HEK293T (cell line): ENCODE data around the gene PRKCA.

Experiments
- CTCF ChIA-PET: fragments of 350-600 bp; formaldehyde crosslinking; extraction: SDS; loops from one replicate; lab custom pipeline; 2021; ENCODE audit warnings: antibody characterized with exemption, inconsistent platforms; lab: Yijun Ruan, JAX
- POLR2A ChIA-PET: fragments of 350-600 bp; formaldehyde crosslinking; extraction: SDS; loops from one replicate; lab custom pipeline; 2020; ENCODE audit warnings: antibody characterized with exemption, inconsistent platforms; lab: Yijun Ruan, JAX
- DNase-seq: peaks from one replicate; pipeline ENCODE4 v3.0.0; 2012; ENCODE audit warnings: mixed read lengths; ENCODE audit errors: extremely low spot score
- ARNT ChIP-seq: fragments of 450-650 bp; IDR thresholded peaks from 2 replicates; pipeline ENCODE4 v1.6.1; 2017; ENCODE audit warnings: mild to moderate bottlenecking
- BHLHE40 ChIP-seq: fragments of 450-650 bp; IDR thresholded peaks from 2 replicates; pipeline ENCODE4 v1.6.1; 2016; ENCODE audit warnings: mild to moderate bottlenecking, moderate library complexity, borderline replicate concordance
- CTBP1 ChIP-seq: fragments of 450-650 bp; IDR thresholded peaks from 2 replicates; pipeline ENCODE4 v1.6.1; 2016; ENCODE audit warnings: borderline replicate concordance
- ELF4 ChIP-seq: fragments of 450-650 bp; IDR thresholded peaks from 2 replicates; pipeline ENCODE4 v1.6.1; 2017; ENCODE audit warnings: antibody characterized with exemption
- FOXA1 ChIP-seq: fragments of 450-650 bp; IDR thresholded peaks from 2 replicates; pipeline ENCODE4 v1.6.1; 2016; ENCODE audit warnings: mild to moderate bottlenecking
- FOXK2 ChIP-seq: fragments of 450-650 bp; IDR thresholded peaks from 2 replicates; pipeline ENCODE4 v1.6.1; 2016; ENCODE audit warnings: mild to moderate bottlenecking
- FOXM1 ChIP-seq: fragments of 450-650 bp; IDR thresholded peaks from 2 replicates; pipeline ENCODE4 v1.6.1; 2017; ENCODE audit warnings: mild to moderate bottlenecking, borderline replicate concordance
- HDGF ChIP-seq: fragments of 450-650 bp; IDR thresholded peaks from 2 replicates; pipeline ENCODE4 v1.6.1; 2017; ENCODE audit warnings: antibody characterized with exemption, borderline replicate concordance
- L3MBTL2 ChIP-seq: fragments of 450-650 bp; conservative IDR thresholded peaks from 2 replicates; pipeline ENCODE4 v1.6.1; 2016; ENCODE audit warnings: mild to moderate bottlenecking
- LEF1 ChIP-seq: fragments of 450-650 bp; IDR thresholded peaks from 2 replicates; pipeline ENCODE4 v1.6.1; 2017; ENCODE audit warnings: mild to moderate bottlenecking, borderline replicate concordance
- NFRKB ChIP-seq: fragments of 450-650 bp; IDR thresholded peaks from 2 replicates; pipeline ENCODE4 v1.6.1; 2016; ENCODE audit warnings: mild to moderate bottlenecking, moderate library complexity
- SP1 ChIP-seq: fragments of 450-650 bp; IDR thresholded peaks from 2 replicates; pipeline ENCODE4 v1.6.1; 2017
- SUZ12 ChIP-seq: fragments of 450-650 bp; IDR thresholded peaks from 2 replicates; pipeline ENCODE4 v1.6.1; 2016; ENCODE audit warnings: mild to moderate bottlenecking
- TARDBP ChIP-seq: fragments of 450-650 bp; IDR thresholded peaks from 2 replicates; pipeline ENCODE4 v1.6.1; 2016
- ZNF384 ChIP-seq: fragments of 450-650 bp; IDR thresholded peaks from 2 replicates; pipeline ENCODE4 v1.6.1; 2016
- TF ChIP-seq, protein P1 (sequence below): fragments of 450-650 bp; IDR thresholded peaks from 2 replicates; pipeline ENCODE4 v1.6.1; 2016

The PRKCA gene

GRCh38 chr17:66843627-66844026 lies 541.2 kb downstream of the PRKCA start:
- ChIA-PET CTCF (no interaction called here), POLR2A (no interaction called here)
- DNase-seq = no peak
- no peak for TF ChIP-seq CTBP1
- TF ChIP-seq L3MBTL2 = no peak
- no peak for TF ChIP-seq FOXA1
- TF ChIP-seq TARDBP = no peak
- TF ChIP-seq FOXK2 = no peak
- no peak for TF ChIP-seq ARNT
- TF ChIP-seq HDGF = no peak
- no peak for TF ChIP-seq ELF4
- no peak for TF ChIP-seq LEF1
- no peak for TF ChIP-seq SP1
- TF ChIP-seq SUZ12 = no peak

GRCh38 chr17:66847704-66848103 lies 545.3 kb downstream of the PRKCA start:
- POLR2A ChIA-PET = no interaction called here
- CTCF ChIA-PET = no interaction called here
- no peak for DNase-seq
- TF ChIP-seq TARDBP = no peak
- TF ChIP-seq, protein P1, sequence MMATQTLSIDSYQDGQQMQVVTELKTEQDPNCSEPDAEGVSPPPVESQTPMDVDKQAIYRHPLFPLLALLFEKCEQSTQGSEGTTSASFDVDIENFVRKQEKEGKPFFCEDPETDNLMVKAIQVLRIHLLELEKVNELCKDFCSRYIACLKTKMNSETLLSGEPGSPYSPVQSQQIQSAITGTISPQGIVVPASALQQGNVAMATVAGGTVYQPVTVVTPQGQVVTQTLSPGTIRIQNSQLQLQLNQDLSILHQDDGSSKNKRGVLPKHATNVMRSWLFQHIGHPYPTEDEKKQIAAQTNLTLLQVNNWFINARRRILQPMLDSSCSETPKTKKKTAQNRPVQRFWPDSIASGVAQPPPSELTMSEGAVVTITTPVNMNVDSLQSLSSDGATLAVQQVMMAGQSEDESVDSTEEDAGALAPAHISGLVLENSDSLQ = no peak
- no peak for TF ChIP-seq LEF1
- no peak for TF ChIP-seq SP1
- no peak for TF ChIP-seq L3MBTL2
- no peak for TF ChIP-seq NFRKB
- no peak for TF ChIP-seq ARNT
- no peak for TF ChIP-seq CTBP1
- TF ChIP-seq ZNF384 = no peak

DNA sequence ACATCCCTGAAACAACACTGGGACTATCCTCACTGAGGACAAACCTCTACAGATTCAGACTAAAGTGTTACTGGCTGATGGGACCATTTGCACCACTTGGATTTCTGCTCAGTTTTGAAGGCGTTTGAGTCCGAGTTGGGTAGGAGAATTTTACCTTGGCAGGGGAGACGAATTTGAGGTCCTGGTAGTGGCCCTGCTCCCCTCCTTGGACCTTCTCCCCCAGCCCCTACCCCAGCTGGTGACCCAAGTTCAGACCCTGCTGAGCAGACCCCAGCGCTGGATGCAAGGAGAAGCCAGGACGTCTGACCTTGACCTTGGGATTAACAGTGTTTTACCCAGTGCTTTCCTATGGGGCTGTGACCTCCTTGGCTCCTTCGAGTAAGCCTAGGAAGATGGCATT lies 546.1 kb downstream of the PRKCA start:
- DNase-seq = no peak
- TF ChIP-seq SUZ12 = no peak
- TF ChIP-seq BHLHE40 = no peak
- TF ChIP-seq TARDBP = no peak
- no peak for TF ChIP-seq FOXK2
- no peak for TF ChIP-seq ZNF384
- TF ChIP-seq, protein P1 = no peak
- no peak for TF ChIP-seq CTBP1
- no peak for TF ChIP-seq SP1
- no peak for TF ChIP-seq ELF4
- no peak for TF ChIP-seq ARNT
- TF ChIP-seq NFRKB = no peak
- CTCF ChIA-PET = no interaction called here
- POLR2A ChIA-PET = no interaction called here

DNA sequence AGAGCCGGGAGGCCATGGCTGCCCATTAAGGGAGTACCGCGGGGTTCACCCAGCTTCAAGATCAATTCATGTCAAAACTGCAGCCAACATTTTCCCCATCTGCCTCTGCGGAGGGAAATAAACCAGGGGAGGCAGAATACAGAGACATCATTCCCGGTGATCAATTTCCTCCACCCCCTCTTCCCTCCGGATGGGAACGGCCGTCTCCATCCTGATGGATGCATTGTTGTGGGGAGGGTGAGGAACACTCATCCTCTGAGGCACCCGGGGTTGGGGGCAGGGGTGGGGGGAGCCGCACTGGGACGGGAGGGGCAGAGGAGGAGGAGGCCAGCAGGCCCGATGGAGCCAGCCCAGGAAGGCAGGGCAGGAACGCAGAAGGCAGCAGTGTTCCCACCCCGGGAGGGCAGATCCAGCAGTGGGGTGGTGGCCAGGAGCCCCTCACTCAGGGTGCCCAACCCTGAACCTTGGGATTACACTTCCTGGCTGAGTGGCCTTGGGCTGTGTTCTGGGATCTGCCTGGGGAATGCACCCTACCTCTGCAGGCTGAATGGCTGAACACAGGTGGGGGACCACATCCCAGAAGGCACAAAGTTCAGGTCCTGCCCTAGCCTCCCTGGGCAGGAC lies 546.7 kb downstream of the PRKCA start:
- POLR2A ChIA-PET = no interaction called here

GRCh38 chr17:66849851-66850580 lies 547.6 kb downstream of the PRKCA start:
- DNase-seq = no peak
- CTCF ChIA-PET = interaction anchor here (0.6 kb wide), 1 partner anchor 855 kb away, joined by 4 read pairs; no protein-coding TSS in a partner anchor
- POLR2A ChIA-PET = no interaction called here
- TF ChIP-seq ARNT (no peak), FOXA1 (no peak), LEF1 (no peak), CTBP1 (no peak), L3MBTL2 (no peak), FOXM1 (no peak), TARDBP (no peak), ELF4 (no peak), SUZ12 (no peak), BHLHE40 (no peak), SP1 (no peak), FOXK2 (no peak), NFRKB (no peak), ZNF384 (no peak), HDGF (no peak)
- TF ChIP-seq, protein P1 = no peak

More for the DNA sequence above, 546.7 kb downstream of the PRKCA start:
- no peak for DNase-seq
- TF ChIP-seq TARDBP (no peak), SP1 (no peak), ELF4 (no peak), L3MBTL2 (no peak), FOXA1 (no peak), SUZ12 (no peak)
- CTCF ChIA-PET = interaction anchor here (0.6 kb wide), 1 partner anchor 854 kb away, joined by 4 read pairs; no protein-coding TSS in a partner anchor

DNA sequence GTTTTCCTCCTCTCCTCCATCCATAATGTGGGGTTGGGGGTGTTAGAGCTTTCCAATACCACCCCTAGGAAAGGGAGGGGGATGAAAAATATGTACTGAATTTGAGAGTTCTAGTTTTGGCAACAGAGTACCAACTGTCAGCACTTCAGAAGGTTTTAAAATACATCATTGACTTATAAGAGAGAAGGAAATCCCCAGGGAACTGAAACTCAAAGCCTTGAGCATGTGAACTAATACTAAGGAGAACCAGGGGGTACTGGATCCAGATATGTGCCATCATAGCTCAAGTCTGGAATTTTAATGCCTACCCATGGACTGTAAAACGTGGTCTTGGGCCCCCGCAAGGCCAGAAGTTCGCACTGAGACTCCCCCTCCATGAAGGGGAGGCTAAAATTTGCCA lies 548.3 kb downstream of the PRKCA start:
- CTCF ChIA-PET = no interaction called here
- TF ChIP-seq, protein P1 = no peak
- no peak for TF ChIP-seq LEF1
- no peak for TF ChIP-seq TARDBP
- TF ChIP-seq HDGF = no peak
- TF ChIP-seq FOXK2 = no peak
- TF ChIP-seq FOXM1 = no peak
- no peak for TF ChIP-seq ELF4
- TF ChIP-seq ZNF384 = no peak
- TF ChIP-seq CTBP1 = no peak
- DNase-seq = no peak
- POLR2A ChIA-PET = no interaction called here
